Neutrophil (primary cell): ENCODE data around the gene CSNK2A3.
"Not testable (repeated sequence)": the region's sequence is repeated elsewhere in the genome, so short reads cannot be mapped to it uniquely, and the experiment has no call there.

Experiments
- H3K27ac ChIP-seq: fragments of 200-600 bp; sonication (generic); 2 replicates; pipeline ENCODE4 v1.5.1; 2016; ENCODE audit warnings: mild to moderate bottlenecking, moderate library complexity
- H3K27me3 ChIP-seq: fragments of 200-600 bp; sonication (generic); 2 replicates; pipeline ENCODE4 v1.6.0; 2016; ENCODE audit warnings: mild to moderate bottlenecking
- H3K36me3 ChIP-seq: fragments of 200-600 bp; sonication (generic); 2 replicates; pipeline ENCODE4 v1.5.1; 2017
- H3K4me1 ChIP-seq, 2 experiments: fragments of 200-600 bp in 1 of 2; sonication (generic) in 1 of 2; 1 replicate in 1 of 2; 2 replicates in 1 of 2; pipeline versions ENCODE4 v1.5.1 to v1.6.1; 2013 to 2016; ENCODE audit warnings: low read depth in 1 of 2, low read length in 1 of 2, mild to moderate bottlenecking in 1 of 2, moderate library complexity in 1 of 2; ENCODE audit not compliant: control insufficient read depth in 1 of 2, insufficient read depth in 1 of 2
- H3K4me3 ChIP-seq, 2 experiments: fragments of 200-600 bp in 1 of 2; sonication (generic) in 1 of 2; 1 replicate in 1 of 2; 2 replicates in 1 of 2; pipeline ENCODE4 v1.5.1; 2013 to 2016; ENCODE audit warnings: low read depth in 1 of 2, low read length in 1 of 2, mild to moderate bottlenecking in 1 of 2, moderate library complexity in 1 of 2
- H3K9me3 ChIP-seq: fragments of 200-600 bp; sonication (generic); 2 replicates; pipeline ENCODE4 v1.5.1; 2016
- CTCF ChIP-seq: fragments of 200-600 bp; sonication (generic); IDR thresholded peaks from 2 replicates; pipeline ENCODE4 v1.5.1; 2016; ENCODE audit warnings: antibody characterized with exemption

CSNK2A3 gene

DNA sequence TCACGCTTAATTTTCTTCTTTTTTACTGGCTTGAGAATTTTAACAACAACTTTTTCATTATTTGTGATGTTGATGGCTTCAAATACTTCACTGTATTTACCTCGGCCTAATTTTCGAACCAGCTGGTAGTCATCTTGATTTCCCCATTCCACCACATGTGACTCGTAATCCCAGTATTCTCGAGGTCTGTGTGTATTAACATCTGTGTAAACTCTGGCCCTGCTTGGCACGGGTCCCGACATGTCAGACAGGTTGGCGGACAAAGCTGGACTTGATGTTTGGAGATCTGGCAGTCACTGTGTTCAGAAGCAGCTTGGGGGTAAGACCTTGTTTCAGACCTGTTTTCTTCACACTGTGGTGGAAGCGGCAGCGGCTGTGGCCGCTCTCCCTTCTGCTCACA, at the start of gene CSNK2A3:
Gene CSNK2A3, minus strand, starts transcription at position 373 of the 400 bp plus-strand sequence. Its CDS starts 131 bp downstream, at position 242.
- H3K4me1 ChIP-seq, H3K27ac ChIP-seq, H3K9me3 ChIP-seq, H3K4me3 ChIP-seq, H3K36me3 ChIP-seq: not testable (repeated sequence)
- H3K27me3 ChIP-seq: peaks cover 12% of the 10 kb centered on the region

DNA sequence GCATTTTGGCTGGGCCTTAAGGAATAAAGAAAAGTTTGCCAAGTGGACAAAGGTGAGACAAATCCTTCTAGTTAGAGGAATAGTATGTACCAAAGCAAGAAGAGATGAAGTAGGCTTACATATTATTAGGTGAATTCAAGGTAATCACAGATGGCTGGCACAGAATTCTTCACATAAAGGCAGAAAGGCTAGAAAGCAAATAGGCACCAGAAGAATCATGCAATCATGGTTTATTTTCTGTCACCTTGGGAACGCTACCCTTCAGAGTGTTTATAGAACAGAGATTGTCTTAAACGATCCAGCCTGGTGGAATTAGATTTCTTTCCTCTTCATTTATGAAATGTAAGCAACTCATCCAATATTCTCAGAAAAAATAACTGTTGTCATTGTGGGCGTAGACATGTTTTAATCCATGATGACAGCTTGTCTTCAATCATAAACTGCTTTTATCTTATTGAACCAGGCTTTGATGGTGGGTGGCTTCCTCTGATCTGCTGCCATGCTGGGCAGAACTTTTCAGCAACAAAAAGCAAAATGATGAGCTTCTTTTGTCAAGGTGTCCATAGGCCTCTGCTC, 49.0 kb upstream of the CSNK2A3 start:
- H3K9me3 ChIP-seq: no peaks in the 10 kb centered on the region
- no peak overlapping the region for H3K27ac ChIP-seq
- H3K4me3 ChIP-seq: no peak overlapping the region
- H3K36me3 ChIP-seq: no peaks in the 10 kb centered on the region
- peaks cover 87% of the 10 kb centered on the region for H3K27me3 ChIP-seq
- TF ChIP-seq CTCF: no peak
- no peaks in the 10 kb centered on the region for H3K4me1 ChIP-seq

- TF ChIP-seq CTCF: no peak
- Histone ChIP-seq H3K27ac (no peak overlapping the region), H3K36me3 (no peaks in the 10 kb centered on the region), H3K4me1 (no peaks in the 10 kb centered on the region), H3K27me3 (peaks cover 85% of the 10 kb centered on the region), H3K9me3 (no peaks in the 10 kb centered on the region), H3K4me3 (no peak overlapping the region)
Observed at GRCh38 chr11:11400635-11401232, 47.7 kb upstream of the CSNK2A3 start.

GRCh38 chr11:11400121-11400520, 47.1 kb upstream of the CSNK2A3 start:
- TF ChIP-seq CTCF: no peak
- Histone ChIP-seq H3K36me3 (no peaks in the 10 kb centered on the region), H3K27ac (no peak overlapping the region), H3K4me1 (no peaks in the 10 kb centered on the region), H3K27me3 (peaks cover 79% of the 10 kb centered on the region), H3K9me3 (no peaks in the 10 kb centered on the region), H3K4me3 (no peak overlapping the region)

DNA sequence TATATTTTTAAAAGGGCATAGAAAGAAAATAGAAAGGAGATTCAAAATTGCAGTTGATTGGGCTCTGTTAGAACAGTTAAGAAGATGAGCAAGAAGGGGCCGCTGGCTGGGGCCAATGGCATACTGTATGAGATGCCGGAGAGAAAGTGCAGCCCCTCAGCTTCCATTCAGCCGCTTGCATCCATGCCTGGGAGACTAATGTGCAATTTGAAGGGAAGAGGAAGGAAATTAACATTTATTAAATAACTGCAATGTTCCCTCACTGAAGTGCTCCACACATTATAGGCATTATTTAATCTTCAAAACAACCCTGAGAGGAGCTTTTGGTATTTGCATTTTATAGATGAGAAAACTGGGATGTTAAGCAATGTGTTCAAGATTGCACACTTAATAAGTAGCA, 44.7 kb upstream of the CSNK2A3 start:
- Histone ChIP-seq H3K27me3 (peaks cover 61% of the 10 kb centered on the region), H3K4me1 (no peaks in the 10 kb centered on the region), H3K9me3 (no peaks in the 10 kb centered on the region), H3K36me3 (no peaks in the 10 kb centered on the region), H3K27ac (no peak overlapping the region), H3K4me3 (no peak overlapping the region)
- no peak for TF ChIP-seq CTCF

DNA sequence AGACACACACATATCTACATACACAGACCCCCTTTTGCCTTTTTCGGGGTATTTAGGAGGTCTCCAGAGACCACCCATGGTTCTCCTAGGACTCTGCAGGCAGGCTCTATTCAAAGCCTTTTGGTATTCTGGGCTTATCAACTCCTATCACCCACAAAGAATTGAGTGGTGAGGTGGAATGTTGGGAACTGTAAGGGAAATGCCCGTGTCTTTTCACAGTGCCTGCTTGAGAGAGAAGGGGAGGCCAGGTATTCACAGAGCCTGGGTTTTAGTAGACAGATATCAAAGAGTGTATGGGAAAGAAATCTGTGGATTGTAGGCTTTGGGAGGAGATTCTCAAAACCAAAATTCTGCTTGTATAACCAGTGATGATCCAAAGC, 44.0 kb upstream of the CSNK2A3 start:
- Histone ChIP-seq H3K27ac (no peak overlapping the region), H3K9me3 (no peaks in the 10 kb centered on the region), H3K36me3 (no peaks in the 10 kb centered on the region), H3K27me3 (peaks cover 53% of the 10 kb centered on the region), H3K4me3 (no peak overlapping the region), H3K4me1 (no peaks in the 10 kb centered on the region)
- no peak for TF ChIP-seq CTCF
